ENCODE results near the gene RPSA.

GRCh38 chr3:39383881-39384664 lies 22.4 kb upstream of the RPSA start:
- TF ChIP-seq POLR2AphosphoS5 (IDR thresholded peaks at IDR 0.05; ENCODE audit: borderline replicate concordance, low read depth, low read length) (peak; percentile 50; the same call in 1 of the 2 replicates), EZH2 (IDR thresholded peaks at IDR 0.05) (no peak)

Data from SK-N-MC (cell line).